GM12872 (cell line): ENCODE measurements around the gene POLR3G.

Experiments used
- TF ChIP-seq, protein P1 (sequence below): IDR thresholded peaks from 3 replicates; pipeline ENCODE4 v1.5.1; 2011; ENCODE audit warnings: low read depth, mild to moderate bottlenecking, low read length, moderate library complexity; ENCODE audit not compliant: insufficient read depth

POLR3G gene

DNA sequence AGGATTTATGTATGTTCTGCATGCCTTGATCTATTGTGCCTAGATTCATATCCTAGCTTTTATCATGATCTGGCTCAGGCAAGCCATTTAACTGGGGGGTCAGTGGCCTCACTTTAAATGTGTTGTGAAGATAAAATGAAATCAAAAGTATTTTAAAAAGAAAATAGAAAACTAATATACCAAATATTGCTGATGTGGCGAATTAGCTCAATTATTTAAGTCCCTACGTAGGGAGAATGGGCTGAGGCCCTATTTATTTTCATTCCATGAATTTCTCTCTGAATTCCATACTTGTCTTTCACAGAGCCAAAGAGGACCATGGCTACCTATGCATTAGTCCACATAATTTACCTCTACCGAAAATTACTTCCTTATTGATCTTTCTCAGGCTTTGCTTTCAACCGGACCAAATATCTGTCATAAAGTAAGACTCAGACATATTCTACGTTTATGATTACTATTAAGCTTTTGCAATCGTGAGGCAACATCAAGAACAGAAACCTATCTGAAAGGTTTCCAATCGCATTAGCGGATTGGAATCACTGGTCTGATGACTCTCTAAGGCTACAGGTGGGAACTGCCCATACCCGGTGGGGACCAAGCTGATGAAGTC, 1.8 kb upstream of the POLR3G start:
- TF ChIP-seq, protein P1, sequence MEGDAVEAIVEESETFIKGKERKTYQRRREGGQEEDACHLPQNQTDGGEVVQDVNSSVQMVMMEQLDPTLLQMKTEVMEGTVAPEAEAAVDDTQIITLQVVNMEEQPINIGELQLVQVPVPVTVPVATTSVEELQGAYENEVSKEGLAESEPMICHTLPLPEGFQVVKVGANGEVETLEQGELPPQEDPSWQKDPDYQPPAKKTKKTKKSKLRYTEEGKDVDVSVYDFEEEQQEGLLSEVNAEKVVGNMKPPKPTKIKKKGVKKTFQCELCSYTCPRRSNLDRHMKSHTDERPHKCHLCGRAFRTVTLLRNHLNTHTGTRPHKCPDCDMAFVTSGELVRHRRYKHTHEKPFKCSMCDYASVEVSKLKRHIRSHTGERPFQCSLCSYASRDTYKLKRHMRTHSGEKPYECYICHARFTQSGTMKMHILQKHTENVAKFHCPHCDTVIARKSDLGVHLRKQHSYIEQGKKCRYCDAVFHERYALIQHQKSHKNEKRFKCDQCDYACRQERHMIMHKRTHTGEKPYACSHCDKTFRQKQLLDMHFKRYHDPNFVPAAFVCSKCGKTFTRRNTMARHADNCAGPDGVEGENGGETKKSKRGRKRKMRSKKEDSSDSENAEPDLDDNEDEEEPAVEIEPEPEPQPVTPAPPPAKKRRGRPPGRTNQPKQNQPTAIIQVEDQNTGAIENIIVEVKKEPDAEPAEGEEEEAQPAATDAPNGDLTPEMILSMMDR, result no peak

DNA sequence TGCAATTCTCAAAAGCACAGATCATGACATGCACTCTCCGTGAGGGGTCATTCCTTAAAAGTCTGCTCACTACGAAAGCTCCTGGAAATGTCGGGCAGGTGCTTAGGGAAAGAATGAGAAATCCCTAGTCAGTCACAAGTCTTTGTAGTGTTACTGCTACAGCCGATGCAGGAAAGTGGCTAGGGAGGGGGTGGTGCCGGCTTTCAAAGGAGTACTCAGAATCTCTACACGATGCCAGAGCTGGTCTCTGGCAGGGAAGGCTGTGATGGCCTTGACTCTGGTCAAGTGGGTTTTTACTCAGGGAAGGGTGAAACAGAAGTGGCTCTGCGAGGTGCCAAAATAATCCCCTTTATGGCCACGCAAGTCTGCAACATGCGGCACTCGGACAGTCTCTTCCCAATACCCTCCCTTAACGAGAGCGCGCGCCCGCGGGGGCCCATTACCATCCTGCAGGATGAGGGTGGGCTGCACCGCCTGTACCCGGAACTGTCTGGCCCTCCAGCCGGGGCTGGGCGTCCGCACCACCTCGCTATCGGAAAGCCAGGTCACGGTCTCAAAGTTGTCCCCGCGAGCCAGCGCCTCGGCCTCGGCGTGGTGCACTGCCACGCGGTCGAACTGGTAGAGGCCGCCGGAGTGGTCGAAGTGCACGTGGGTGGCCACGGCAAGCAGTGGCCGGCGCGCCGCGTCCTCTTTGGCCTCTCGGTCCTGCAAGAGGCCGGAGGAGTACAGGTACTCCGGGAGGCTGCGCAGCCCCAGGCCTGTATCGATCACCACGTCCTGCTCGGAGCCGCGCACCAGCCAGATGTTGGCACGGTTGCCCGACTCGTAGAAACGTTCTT, 1.0 kb upstream of the POLR3G start:
- TF ChIP-seq, protein P1, result no peak

GRCh38 chr5:90475436-90475980, 844 bp downstream of the POLR3G start:
- TF ChIP-seq, protein P1, result no peak

- TF ChIP-seq, protein P1, result no peak
Measured at GRCh38 chr5:90476391-90476790, 1.7 kb downstream of the POLR3G start.

- TF ChIP-seq, protein P1, result no peak
Measured at GRCh38 chr5:90477073-90477472, 2.4 kb downstream of the POLR3G start.

DNA sequence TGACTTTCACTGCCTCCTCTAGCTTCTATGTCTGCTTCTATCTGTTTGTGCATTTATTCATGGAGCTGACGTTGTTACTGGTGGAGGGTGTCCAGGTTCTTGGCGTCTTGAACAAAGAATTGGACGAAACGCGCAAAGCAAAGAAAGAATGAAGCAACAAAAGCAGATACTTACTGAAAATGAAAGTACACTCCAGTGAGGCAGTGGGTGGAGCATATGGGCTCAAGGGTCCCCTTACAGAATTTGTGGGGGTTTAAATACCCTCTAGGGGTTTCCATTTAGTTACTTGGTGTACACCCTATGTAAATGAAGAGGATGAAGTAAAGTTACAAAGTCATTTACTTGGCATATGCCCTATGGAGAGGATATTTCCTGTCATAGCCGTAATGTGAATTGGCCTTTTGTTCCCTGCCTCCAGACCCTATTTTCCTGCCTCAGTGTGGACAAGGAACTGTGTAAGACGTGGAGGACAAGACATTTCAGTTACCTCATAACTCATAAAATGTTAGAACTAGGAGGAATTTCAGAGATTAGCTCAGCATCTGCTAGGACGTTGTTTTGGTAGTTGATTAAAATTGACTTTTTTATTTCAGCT, 3.1 kb downstream of the POLR3G start:
- TF ChIP-seq, protein P1, result no peak
